ENCODE measurements around the gene CXXC1.
"Not testable (repeated sequence)": the region's sequence is repeated elsewhere in the genome, so short reads cannot be mapped to it uniquely, and the experiment has no call there.

The CXXC1 gene

DNA sequence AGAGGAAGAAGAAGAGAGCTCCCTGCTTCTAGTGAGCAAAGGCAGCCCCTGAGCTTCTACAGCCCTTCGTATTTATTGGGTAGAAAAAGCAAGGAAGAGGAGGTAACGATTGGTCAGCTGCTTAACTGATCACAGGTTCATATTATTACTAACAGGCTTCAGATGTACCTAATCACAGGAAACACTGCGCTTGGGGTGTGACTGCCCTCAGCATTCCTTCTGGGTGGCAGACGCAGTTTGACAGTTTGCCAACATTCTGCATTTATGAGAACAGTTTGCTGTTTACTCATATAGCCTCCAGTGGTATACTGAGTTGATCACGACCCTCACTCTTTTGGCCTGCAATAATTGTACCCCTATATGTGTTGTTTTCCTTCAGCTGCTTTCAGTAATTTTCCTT lies 21.4 kb upstream of the CXXC1 start:
- H3K9me3 ChIP-seq; in situ Hi-C loops (cut with MboI; ENCODE audit: low sequenced_read_pairs); H3K36me3 ChIP-seq (replicated peaks); DNase-seq (ENCODE audit: low spot score in 2 of 2); H3K4me1 ChIP-seq; H3K27me3 ChIP-seq (ENCODE audit: low read depth); H3K4me3 ChIP-seq: not testable (repeated sequence)

GRCh38 chr18:50307738-50308470 lies 20.4 kb upstream of the CXXC1 start:
- Histone ChIP-seq H3K27me3 (ENCODE audit: low read depth) (no peaks in the 10 kb centered on the region), H3K36me3 (replicated peaks) (no peaks in the 10 kb centered on the region), H3K4me1 (peaks cover 6% of the 10 kb centered on the region), H3K9me3 (0 out of 2 replicates have a peak, but pooled peaks cover 2% of the 10 kb centered on the region), H3K4me3 (peak overlapping the region; percentile 31)
- in situ Hi-C loops (cut with MboI; ENCODE audit: low sequenced_read_pairs), result no loop called here
- peak; percentile 94 to 95 for DNase-seq (ENCODE audit: low spot score in 2 of 2)

GRCh38 chr18:50307400-50307737 lies 19.9 kb upstream of the CXXC1 start:
- Histone ChIP-seq H3K4me1 (peaks cover 6% of the 10 kb centered on the region), H3K36me3 (replicated peaks) (no peaks in the 10 kb centered on the region), H3K27me3 (ENCODE audit: low read depth) (no peaks in the 10 kb centered on the region), H3K9me3 (0 out of 2 replicates have a peak, but pooled peaks cover 2% of the 10 kb centered on the region), H3K4me3 (peak overlapping the region; percentile 31)
- in situ Hi-C loops (cut with MboI; ENCODE audit: low sequenced_read_pairs), result no loop called here
- DNase-seq (ENCODE audit: low spot score in 2 of 2), result no peak

DNA sequence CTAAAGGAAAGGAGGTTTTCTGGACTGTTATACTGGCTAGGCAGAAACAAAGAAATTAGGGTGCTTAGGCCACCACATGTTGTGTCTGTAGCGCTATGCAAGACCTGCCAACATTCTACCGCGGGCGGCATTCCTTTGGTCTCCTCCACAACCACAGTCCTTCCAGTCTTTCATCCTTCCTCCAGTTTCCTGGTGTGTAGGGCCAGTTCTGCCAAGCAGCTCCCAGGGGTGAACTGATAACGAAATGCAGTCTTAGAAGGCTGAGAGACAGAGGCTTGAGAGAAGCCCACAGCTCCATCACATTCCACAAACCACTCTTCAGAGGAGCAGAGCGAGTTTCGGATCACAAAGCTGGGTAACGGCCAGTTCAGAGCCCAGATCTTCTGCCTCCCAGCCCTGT lies 19.5 kb upstream of the CXXC1 start:
- Histone ChIP-seq H3K4me1 (peaks cover 6% of the 10 kb centered on the region), H3K9me3 (0 out of 2 replicates have a peak, but pooled peaks cover 2% of the 10 kb centered on the region), H3K36me3 (replicated peaks) (no peaks in the 10 kb centered on the region), H3K4me3 (no peak overlapping the region), H3K27me3 (ENCODE audit: low read depth) (no peaks in the 10 kb centered on the region)
- in situ Hi-C loops (cut with MboI; ENCODE audit: low sequenced_read_pairs), result no loop called here
- DNase-seq (ENCODE audit: low spot score in 2 of 2), result no peak

DNA sequence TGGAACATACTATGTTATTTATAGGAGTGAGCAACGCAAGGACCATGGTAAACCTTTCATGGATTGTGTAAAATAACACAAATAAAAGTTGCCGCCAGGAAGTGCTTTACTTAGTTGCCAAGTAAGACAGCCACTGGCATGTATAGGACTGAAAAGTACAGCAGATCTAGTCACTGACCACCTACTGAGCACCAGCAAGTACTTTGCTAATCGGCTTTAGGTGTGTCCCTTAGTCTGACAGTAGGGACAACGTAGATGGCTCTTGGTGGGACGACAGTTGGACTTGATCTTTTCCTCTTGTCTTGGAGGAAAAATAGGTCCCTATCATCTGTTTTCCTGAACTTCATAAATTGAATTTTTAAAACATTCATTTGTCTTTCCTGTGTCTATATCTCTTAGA lies 13.6 kb upstream of the CXXC1 start:
- Histone ChIP-seq H3K27me3 (ENCODE audit: low read depth) (no peaks in the 10 kb centered on the region), H3K36me3 (replicated peaks) (no peaks in the 10 kb centered on the region), H3K4me3 (no peak overlapping the region), H3K4me1 (no peaks in the 10 kb centered on the region), H3K9me3 (0 out of 2 replicates have a peak, but pooled peaks cover 2% of the 10 kb centered on the region)
- no peak for DNase-seq (ENCODE audit: low spot score in 2 of 2)
- in situ Hi-C loops (cut with MboI; ENCODE audit: low sequenced_read_pairs), result no loop called here

- no peak for DNase-seq (ENCODE audit: low spot score in 2 of 2)
- Histone ChIP-seq H3K36me3 (replicated peaks) (no peaks in the 10 kb centered on the region), H3K27me3 (ENCODE audit: low read depth) (no peaks in the 10 kb centered on the region), H3K4me1 (no peaks in the 10 kb centered on the region), H3K9me3 (0 out of 2 replicates have a peak, but pooled peaks cover 2% of the 10 kb centered on the region), H3K4me3 (no peak overlapping the region)
- in situ Hi-C loops (cut with MboI; ENCODE audit: low sequenced_read_pairs), result no loop called here
Observed at GRCh38 chr18:50299626-50300388, 12.3 kb upstream of the CXXC1 start.

- DNase-seq (ENCODE audit: low spot score in 2 of 2), result no peak
- in situ Hi-C loops (cut with MboI; ENCODE audit: low sequenced_read_pairs), result no loop called here
- H3K4me1 ChIP-seq, result no peaks in the 10 kb centered on the region
- H3K9me3 ChIP-seq, result no peaks in the 10 kb centered on the region
- H3K4me3 ChIP-seq, result no peak overlapping the region
- no peaks in the 10 kb centered on the region for H3K27me3 ChIP-seq (ENCODE audit: low read depth)
- no peaks in the 10 kb centered on the region for H3K36me3 ChIP-seq (replicated peaks)
Observed at GRCh38 chr18:50298443-50299284, 11.2 kb upstream of the CXXC1 start.

DNA sequence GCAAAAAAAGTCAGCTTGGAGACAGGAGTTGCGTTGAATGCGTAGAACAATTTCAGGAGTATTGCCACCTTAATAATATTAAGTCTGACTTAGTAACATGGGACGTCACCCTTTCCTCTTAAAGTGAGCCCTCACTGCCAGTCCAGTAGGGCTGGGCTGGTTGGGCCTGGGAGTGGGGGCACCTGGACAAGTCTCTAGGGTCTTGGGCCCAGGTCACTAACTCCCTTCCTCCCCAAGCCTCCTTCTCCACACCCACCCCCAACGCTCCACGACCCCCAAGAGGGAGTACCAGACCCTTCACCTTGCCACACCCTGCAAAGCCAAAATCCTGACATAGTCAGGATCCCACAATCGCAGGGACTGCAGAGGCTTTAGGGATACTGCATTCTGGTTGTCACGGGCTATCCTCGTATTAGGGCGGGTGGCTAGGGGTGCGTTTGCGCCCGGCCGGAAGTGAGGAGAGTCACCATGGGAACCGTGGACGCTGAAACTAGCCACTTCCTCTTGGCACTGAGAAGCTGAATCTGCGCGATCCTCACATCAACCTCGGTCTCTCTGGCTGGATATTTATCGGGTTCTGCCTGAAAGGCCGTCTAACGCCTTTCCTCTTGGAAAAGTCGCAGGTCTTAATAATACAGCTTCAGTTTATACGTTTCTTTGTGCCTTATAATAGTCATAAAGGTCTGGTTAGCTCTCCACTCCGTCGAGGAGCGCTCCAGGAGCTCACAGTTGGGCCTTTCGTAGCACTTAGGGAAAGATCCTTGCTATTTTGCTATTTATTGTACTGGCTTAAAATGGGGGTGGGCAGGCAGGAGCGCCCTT lies 10.3 kb upstream of the CXXC1 start:
- Histone ChIP-seq H3K36me3 (replicated peaks) (no peaks in the 10 kb centered on the region), H3K4me1 (no peaks in the 10 kb centered on the region), H3K27me3 (ENCODE audit: low read depth) (no peaks in the 10 kb centered on the region), H3K4me3 (peak overlapping the region; percentile 4; the same call in 1 of the 2 replicates), H3K9me3 (no peaks in the 10 kb centered on the region)
- peak; percentile 47 to 74 for DNase-seq (ENCODE audit: low spot score in 2 of 2)
- in situ Hi-C loops (cut with MboI; ENCODE audit: low sequenced_read_pairs), result no loop called here

- no peak for DNase-seq (ENCODE audit: low spot score in 2 of 2)
- Histone ChIP-seq H3K9me3 (no peaks in the 10 kb centered on the region), H3K27me3 (ENCODE audit: low read depth) (no peaks in the 10 kb centered on the region), H3K4me3 (no peak overlapping the region), H3K4me1 (no peaks in the 10 kb centered on the region), H3K36me3 (replicated peaks) (no peaks in the 10 kb centered on the region)
- in situ Hi-C loops (cut with MboI; ENCODE audit: low sequenced_read_pairs), result no loop called here
Observed at GRCh38 chr18:50293039-50293438, 5.5 kb upstream of the CXXC1 start.

DNA sequence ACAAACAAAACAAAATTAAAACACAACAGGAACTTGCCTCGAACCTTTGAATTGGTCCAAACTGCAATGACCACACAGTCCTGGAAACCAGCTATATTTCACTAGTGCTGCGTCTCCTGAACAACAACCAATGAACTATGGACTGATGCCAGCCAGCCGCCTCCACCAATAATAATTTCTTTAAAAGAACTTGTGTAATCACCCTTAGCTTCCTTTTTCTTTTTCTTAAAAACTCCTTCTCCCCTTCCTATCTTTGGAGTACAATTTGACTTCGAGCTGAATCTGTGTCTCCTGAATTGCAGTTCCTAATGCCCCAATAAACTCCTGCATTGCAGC lies 1.6 kb upstream of the CXXC1 start:
- H3K4me3 ChIP-seq, result no peak overlapping the region
- H3K36me3 ChIP-seq (replicated peaks), result peaks cover 21% of the 10 kb centered on the region
- DNase-seq (ENCODE audit: low spot score in 2 of 2), result no peak
- H3K27me3 ChIP-seq (ENCODE audit: low read depth), result no peaks in the 10 kb centered on the region
- peaks cover 5% of the 10 kb centered on the region; the same call in 1 of the 2 replicates for H3K4me1 ChIP-seq
- in situ Hi-C loops (cut with MboI; ENCODE audit: low sequenced_read_pairs), result loop anchor here (10.0 kb wide), 1 partner anchor 66 kb away; no protein-coding TSS in a partner anchor
- no peaks in the 10 kb centered on the region; the same call in 1 of the 2 replicates for H3K9me3 ChIP-seq

DNA sequence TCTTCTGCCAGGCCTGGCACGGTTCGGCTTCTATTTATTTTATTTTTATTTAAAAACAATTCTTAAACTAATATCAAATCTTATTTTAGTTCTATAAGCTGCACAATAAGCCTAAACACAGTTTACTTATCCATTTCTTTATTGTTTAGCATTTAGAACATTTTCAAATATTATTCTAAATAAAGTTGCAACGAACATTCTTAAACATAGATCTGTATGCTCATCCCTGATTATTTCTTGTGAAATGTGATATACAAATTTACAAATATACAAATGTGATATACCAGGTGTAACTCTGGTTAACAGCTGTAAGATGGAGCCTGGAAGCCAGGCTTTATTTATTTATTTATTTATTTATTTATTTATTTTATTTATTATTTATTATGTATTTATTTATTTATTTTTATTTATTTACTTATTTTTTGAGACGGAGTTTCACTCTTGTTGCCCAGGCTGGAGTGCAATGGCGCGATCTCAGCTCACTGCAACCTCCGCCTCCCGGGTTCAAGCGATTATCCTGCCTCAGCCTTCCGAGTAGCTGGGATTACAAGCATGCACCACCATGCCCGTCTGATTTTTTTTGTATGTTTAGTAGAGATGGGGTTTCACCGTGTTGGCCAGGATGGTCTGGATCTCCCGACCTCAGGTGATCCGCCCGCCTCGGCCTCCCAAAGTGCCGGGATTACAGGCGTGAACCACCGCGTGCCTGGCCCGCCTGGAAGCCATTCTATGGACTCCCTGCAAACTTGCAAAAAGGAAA lies 1.0 kb upstream of the CXXC1 start:
- H3K4me1 ChIP-seq; H3K9me3 ChIP-seq; H3K27me3 ChIP-seq (ENCODE audit: low read depth); DNase-seq (ENCODE audit: low spot score in 2 of 2): not testable (repeated sequence)
- in situ Hi-C loops (cut with MboI; ENCODE audit: low sequenced_read_pairs), result loop anchor here (10.0 kb wide), 1 partner anchor 66 kb away; no protein-coding TSS in a partner anchor
- Histone ChIP-seq H3K36me3 (replicated peaks) (peaks cover 26% of the 10 kb centered on the region), H3K4me3 (peak overlapping the region; percentile 97)

GRCh38 chr18:50287028-50287440 lies 458 bp downstream of the CXXC1 start:
- DNase-seq (ENCODE audit: low spot score in 2 of 2), result no peak
- H3K9me3 ChIP-seq, result no peaks in the 10 kb centered on the region; the same call in 1 of the 2 replicates
- H3K36me3 ChIP-seq (replicated peaks), result peaks cover 41% of the 10 kb centered on the region
- in situ Hi-C loops (cut with MboI; ENCODE audit: low sequenced_read_pairs), result loop anchor here (10.0 kb wide), 1 partner anchor 68 kb away; no protein-coding TSS in a partner anchor
- H3K27me3 ChIP-seq (ENCODE audit: low read depth), result no peaks in the 10 kb centered on the region
- H3K4me1 ChIP-seq, result peaks cover 6% of the 10 kb centered on the region; the same call in 1 of the 2 replicates
- peak overlapping the region; percentile 97 for H3K4me3 ChIP-seq
